Measurements from ENCODE around the gene SEC22A.

Gene SEC22A

DNA sequence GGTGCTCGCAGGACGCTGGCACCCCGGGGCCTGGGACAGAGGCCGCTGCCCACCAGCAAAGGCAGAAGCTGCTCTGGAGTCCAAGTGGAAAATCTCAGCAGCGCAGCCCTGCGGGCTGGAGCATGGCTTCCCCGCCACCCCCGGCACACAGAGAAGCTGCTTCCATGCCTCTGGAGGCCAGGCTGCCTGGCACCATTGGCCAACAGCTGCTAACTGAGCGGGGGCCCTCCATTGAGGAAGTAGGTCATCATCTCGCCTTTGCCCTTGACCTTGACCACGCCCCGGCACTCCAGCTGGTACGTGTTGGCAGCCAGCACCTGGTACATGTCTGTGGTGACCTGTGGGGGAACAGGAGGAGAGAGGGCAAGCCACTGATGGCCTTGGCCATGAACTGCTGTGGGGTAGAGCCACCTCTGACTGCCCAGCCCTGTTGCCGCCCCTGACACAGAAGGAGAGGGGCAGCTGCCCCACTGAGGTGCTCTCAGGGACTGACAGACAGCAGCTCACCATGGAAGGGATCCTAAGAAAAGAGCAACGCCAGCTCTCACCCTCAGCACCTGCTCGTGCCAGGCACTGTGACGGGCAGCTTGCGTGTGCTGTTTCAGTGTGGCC, 82.8 kb downstream of the SEC22A start:
- TF ChIP-seq, protein P1, sequence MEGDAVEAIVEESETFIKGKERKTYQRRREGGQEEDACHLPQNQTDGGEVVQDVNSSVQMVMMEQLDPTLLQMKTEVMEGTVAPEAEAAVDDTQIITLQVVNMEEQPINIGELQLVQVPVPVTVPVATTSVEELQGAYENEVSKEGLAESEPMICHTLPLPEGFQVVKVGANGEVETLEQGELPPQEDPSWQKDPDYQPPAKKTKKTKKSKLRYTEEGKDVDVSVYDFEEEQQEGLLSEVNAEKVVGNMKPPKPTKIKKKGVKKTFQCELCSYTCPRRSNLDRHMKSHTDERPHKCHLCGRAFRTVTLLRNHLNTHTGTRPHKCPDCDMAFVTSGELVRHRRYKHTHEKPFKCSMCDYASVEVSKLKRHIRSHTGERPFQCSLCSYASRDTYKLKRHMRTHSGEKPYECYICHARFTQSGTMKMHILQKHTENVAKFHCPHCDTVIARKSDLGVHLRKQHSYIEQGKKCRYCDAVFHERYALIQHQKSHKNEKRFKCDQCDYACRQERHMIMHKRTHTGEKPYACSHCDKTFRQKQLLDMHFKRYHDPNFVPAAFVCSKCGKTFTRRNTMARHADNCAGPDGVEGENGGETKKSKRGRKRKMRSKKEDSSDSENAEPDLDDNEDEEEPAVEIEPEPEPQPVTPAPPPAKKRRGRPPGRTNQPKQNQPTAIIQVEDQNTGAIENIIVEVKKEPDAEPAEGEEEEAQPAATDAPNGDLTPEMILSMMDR (IDR thresholded peaks at IDR 0.05; ENCODE audit: low read depth, low read length) = no peak
- no peak overlapping the region for H3K4me3 ChIP-seq (replicated peaks in 1 of 2; ENCODE audit: low read depth in 2 of 2, low read length in 2 of 2)
- no peak for DNase-seq (ENCODE audit: low read depth in 2 of 2)

DNA sequence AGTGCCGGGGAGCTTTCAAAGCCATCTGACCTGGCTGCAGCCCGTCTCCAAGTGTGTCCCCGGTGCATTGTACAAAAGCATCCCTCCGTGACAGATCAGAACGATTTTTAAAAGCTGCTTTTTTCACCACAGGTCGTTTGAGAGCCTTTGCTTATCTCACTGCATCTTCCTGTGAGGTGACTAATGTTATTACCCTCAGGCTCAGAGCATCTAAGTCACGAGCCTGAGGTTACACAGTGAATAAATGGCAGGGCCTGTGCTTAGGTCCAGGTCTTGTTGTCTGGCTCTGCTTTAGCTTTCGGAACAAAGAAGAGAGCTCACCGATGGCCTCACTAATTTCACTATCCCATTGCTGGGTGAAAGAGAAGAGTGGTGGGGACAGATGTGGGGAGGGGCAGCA, 83.3 kb downstream of the SEC22A start:
- TF ChIP-seq, protein P1 (IDR thresholded peaks at IDR 0.05; ENCODE audit: low read depth, low read length) = no peak
- no peak for DNase-seq (ENCODE audit: low read depth in 2 of 2)
- no peak overlapping the region for H3K4me3 ChIP-seq (replicated peaks in 1 of 2; ENCODE audit: low read depth in 2 of 2, low read length in 2 of 2)

DNA sequence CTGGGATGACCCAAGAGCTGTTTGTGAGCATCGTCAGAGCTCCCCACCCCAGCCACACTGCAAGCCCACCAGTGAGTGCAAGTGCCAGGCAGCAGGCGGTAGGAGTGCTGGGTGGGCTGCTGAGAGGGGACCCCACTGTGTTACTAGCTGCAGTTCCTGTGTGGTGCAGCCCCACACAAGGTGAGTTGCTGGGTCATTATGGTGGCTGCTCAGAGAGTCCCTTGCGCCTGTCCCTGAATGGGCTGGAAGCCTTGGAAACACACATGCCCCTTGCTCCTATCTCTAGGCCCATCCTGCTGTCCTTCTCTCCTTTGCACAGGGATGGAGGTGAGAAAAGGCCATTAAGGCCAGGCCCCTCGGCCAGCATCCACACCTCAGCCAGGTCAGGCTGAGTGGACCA, 83.7 kb downstream of the SEC22A start:
- no peak overlapping the region for H3K4me3 ChIP-seq (replicated peaks in 1 of 2; ENCODE audit: low read depth in 2 of 2, low read length in 2 of 2)
- TF ChIP-seq, protein P1 (IDR thresholded peaks at IDR 0.05; ENCODE audit: low read depth, low read length) = no peak
- DNase-seq (ENCODE audit: low read depth in 2 of 2) = no peak

DNA sequence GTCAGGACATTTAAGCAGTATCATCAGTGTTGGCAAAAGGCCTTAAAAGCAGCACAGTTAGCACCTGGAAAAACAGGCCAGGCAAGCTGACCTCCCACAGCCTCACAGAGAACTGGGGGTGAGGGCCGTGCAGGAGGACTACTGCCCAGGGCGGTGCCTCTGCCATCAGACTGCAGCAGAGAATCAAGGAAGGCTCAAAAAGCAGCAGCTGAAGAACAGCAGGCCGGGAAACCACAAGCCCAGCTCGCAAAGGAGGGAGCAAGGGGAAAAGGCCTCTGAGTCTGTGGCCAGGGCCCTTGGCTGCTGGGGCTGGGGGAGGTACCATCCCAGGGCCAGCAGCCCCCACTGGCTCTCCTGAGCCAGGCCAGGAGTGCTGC, 84.2 kb downstream of the SEC22A start:
- H3K4me3 ChIP-seq (replicated peaks in 1 of 2; ENCODE audit: low read depth in 2 of 2, low read length in 2 of 2) = no peak overlapping the region
- TF ChIP-seq, protein P1 (IDR thresholded peaks at IDR 0.05; ENCODE audit: low read depth, low read length) = no peak
- no peak for DNase-seq (ENCODE audit: low read depth in 2 of 2)

DNA sequence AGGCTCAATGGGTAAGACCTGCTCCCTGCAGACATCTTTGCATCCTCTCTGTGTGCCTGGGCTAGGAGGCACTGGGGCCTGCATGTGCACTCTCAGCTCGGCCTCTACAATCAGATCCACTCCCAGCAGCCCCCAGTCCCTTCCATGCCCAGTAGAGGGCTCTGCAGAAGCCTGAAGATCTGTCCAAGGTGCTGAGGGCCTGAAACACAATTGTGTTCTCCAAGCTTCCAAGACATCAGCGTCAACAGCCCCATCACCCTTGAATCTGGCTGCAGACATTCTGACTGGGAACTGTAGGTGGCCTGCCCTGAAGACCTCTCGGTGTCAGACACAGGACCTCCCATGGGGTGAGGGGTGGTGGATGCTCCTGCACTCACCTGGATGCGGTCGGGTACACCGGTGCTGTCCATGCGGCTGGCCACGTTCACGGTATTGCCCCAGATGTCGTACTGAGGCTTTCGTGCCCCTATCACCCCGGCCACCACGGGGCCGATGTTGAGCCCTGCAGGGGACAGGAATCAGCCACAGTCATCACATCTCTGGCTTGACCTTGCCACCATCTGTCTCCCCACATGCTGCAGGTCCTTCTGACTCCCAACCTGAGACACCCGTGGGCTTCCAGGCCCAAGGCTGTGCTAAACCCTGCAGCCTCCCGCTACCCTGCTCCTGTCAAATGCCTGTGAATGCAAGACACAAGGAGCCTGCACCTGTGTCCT, 84.7 kb downstream of the SEC22A start:
- H3K4me3 ChIP-seq (replicated peaks in 1 of 2; ENCODE audit: low read depth in 2 of 2, low read length in 2 of 2) = no peak overlapping the region
- DNase-seq (ENCODE audit: low read depth in 2 of 2) = peak; percentile 77 to 78
- TF ChIP-seq, protein P1 (IDR thresholded peaks at IDR 0.05; ENCODE audit: low read depth, low read length) = peak; percentile 97

DNA sequence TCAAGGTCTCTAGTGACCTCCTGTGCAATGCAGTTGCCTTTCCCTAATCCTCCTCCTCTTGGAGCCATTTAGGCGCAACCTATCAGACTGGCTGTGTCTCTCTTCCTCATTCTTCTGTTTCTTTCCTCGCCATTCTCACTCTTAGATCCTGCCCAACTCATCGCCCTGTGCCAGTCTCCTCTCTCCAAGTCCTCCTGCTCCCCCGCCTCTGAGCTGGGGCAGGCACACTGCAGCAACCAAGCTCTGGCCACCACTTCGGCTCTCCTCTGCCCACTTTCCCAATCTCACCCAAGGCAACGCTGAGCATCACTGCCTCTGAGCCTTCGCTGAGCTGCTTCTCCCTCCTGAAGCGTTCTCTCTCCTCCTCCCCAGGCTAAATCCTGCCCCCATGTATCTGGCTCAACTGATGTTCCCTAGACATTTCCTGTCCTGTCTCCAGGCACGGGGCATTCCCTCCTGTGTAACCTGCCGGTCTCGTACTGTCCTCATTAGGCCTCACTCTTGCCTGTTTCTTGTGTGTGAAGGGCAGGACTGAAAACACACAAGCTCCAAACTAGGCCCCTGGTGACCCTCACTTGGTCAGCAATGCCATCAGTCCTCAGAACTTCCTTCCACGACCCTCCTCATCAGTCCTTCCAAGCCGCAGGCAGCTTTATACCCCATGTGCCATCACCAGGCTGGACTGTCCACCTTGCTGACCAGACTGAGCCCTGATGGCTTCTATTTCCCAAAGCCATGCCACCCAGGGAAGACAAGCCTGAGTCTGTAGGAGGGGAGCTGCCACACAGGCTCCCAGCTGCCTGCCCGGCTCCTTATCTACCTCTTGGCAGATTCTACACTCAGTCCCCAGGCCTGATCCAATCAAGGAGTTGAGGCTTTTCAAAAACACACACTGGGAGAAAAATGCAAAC, 85.6 kb downstream of the SEC22A start:
- TF ChIP-seq, protein P1 (IDR thresholded peaks at IDR 0.05; ENCODE audit: low read depth, low read length) = no peak
- H3K4me3 ChIP-seq (replicated peaks in 1 of 2; ENCODE audit: low read depth in 2 of 2, low read length in 2 of 2) = no peak overlapping the region
- no peak for DNase-seq (ENCODE audit: low read depth in 2 of 2)
